GM12874 (cell line): ENCODE results near the gene PURB.

ENCODE experiments used
- CTCF ChIP-seq: IDR thresholded peaks from 2 replicates; pipeline ENCODE4 v1.5.1; 2011; ENCODE audit warnings: low read depth, mild to moderate bottlenecking, control low read depth, low read length, moderate library complexity; ENCODE audit not compliant: insufficient read depth

Gene PURB

GRCh38 chr7:44899443-44899842 lies 14.1 kb upstream of the PURB start:
- TF ChIP-seq CTCF: no peak

- no peak for TF ChIP-seq CTCF
Measured at GRCh38 chr7:44898039-44898438, 12.7 kb upstream of the PURB start.

GRCh38 chr7:44897309-44897708 lies 12.0 kb upstream of the PURB start:
- TF ChIP-seq CTCF: no peak

GRCh38 chr7:44894888-44895580 lies 9.7 kb upstream of the PURB start:
- TF ChIP-seq CTCF: no peak

GRCh38 chr7:44893710-44894234 lies 8.4 kb upstream of the PURB start:
- no peak for TF ChIP-seq CTCF

GRCh38 chr7:44891791-44892190 lies 6.5 kb upstream of the PURB start:
- TF ChIP-seq CTCF: no peak

GRCh38 chr7:44891372-44891771 lies 6.0 kb upstream of the PURB start:
- no peak for TF ChIP-seq CTCF
